D721Med (cell line): ENCODE measurements around the gene RAB5B.
"Not testable (repeated sequence)": the region's sequence is repeated elsewhere in the genome, so short reads cannot be mapped to it uniquely, and the experiment has no call there.

ENCODE experiments used
- DNase-seq: peaks from one replicate; pipeline ENCODE4 v3.0.0; 2011; ENCODE audit warnings: low spot score; ENCODE audit not compliant: insufficient read length
- FAIRE-seq: peaks from 2 replicates; lab custom pipeline; 2011; peaks lifted over from hg19 to GRCh38; lab: Jason Lieb, UNC
- TF ChIP-seq, protein P1 (sequence below): IDR thresholded peaks from 2 replicates; pipeline ENCODE4 v1.5.1; 2012; ENCODE audit warnings: mild to moderate bottlenecking, control low read depth; ENCODE audit not compliant: insufficient read depth; ENCODE audit errors: missing control alignments

RAB5B gene

DNA sequence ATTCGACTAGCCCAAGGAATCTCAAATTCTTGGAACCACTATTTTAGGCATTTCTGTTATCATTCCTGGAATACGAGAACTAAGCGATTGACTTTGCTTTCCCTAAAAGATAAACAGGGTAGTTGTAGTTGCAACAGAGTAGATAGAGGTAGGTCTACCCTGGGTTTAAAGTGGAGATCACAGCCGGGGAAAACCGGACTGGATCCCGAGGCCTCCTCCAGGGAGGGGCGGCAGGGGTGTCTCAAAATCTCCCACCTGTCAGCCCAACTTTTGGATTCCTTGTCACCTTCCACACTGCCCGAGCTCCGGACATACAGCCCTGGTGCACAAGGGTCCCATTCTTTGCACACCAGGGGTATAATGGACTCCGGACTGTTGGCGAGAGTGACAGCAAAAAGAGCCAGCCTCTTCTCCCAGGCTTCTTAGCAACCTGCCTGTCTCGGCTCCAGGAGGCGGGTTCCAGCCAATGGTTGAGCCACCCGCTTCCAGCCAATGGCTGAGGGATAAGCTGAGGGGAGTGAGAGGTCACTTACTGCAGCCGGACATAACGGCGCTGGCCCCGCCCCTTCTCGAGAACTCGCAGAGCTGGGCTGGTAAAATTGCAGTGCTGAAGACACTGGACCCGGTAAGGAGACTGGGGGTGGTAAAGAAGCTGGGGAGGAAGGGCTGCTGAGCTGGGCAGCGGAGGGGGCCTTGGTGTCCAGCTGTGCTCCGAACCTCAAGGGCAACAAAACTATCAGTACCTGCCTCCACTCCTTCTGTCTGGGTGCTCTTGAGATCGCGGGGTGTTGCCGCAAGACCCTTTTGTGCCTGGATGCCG, 23.0 kb downstream of the RAB5B start, which contains the start of gene SUOX:
Gene SUOX, plus strand, starts transcription at position 562 of the 820 bp plus-strand sequence. CDS start 4,946 bp downstream, outside the sequence.
- FAIRE-seq = no peak

DNA sequence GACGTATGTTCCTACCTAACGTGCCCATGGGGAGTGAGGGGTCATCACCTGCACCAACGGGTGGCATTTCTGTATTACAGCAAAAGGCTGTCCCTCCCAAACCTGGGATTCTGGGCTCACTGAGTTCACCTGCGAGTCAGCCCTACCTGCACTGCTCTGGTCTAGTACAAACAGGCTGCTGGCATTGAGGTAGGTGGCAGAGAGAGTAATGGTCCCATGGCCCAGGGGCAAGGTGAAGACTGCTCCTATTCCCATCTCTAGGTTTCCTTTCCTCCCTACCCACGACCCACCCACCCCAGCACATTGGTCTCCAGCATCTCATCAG, 23.6 kb downstream of the RAB5B start:
- TF ChIP-seq, protein P1, sequence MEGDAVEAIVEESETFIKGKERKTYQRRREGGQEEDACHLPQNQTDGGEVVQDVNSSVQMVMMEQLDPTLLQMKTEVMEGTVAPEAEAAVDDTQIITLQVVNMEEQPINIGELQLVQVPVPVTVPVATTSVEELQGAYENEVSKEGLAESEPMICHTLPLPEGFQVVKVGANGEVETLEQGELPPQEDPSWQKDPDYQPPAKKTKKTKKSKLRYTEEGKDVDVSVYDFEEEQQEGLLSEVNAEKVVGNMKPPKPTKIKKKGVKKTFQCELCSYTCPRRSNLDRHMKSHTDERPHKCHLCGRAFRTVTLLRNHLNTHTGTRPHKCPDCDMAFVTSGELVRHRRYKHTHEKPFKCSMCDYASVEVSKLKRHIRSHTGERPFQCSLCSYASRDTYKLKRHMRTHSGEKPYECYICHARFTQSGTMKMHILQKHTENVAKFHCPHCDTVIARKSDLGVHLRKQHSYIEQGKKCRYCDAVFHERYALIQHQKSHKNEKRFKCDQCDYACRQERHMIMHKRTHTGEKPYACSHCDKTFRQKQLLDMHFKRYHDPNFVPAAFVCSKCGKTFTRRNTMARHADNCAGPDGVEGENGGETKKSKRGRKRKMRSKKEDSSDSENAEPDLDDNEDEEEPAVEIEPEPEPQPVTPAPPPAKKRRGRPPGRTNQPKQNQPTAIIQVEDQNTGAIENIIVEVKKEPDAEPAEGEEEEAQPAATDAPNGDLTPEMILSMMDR = no peak
- no peak for DNase-seq
- FAIRE-seq = no peak

More for the DNA sequence above, 23.0 kb downstream of the RAB5B start, which contains the start of gene SUOX:
- peak; percentile 90 for DNase-seq
- TF ChIP-seq, protein P1 = no peak

DNA sequence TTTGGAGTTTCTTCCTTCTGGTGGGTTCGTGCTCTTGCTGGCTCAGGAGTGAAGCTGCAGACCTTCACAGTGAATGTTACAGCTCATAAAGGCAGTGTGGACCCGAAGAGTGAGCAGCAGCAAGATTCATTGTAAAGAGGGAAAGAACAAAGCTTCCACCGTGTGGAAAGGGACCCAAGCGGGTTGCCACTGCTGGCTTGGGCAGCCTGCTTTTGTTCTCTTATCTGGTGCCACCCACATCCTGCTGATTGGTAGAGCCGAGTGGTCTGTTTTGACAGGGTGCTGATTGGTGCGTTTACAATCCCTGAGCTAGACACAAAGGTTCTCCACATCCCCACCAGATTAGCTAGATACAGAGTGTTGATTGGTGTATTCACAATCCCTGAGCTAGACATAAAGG, 25.6 kb downstream of the RAB5B start:
- FAIRE-seq, DNase-seq: not testable (repeated sequence)

DNA sequence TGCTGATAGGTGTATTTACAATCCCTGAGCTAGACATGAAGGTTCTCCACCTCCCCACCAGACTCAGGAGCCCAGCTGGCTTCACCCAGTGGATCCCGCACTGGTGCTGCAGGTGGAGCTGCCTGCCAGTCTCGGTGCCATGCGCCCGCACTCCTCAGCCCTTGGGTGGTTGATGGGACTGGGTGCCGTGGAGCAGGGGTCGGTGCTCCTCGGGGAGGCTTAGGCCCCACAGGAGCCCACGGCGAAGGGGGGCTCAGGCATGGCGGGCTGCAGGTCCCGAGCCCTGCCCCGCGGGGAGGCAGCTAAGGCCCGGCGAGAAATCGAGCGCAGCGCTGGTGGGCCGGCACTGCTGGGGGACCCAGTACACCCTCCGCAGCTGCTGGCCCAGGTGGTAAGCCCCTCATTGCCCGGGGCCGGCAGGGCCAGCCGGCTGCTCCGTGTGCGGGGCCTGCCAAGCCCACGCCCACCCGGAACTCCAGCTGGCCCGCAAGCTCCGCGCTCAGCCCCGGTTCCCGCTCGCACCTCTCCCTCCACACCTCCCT, 26.2 kb downstream of the RAB5B start:
- not testable (repeated sequence) for FAIRE-seq, DNase-seq

DNA sequence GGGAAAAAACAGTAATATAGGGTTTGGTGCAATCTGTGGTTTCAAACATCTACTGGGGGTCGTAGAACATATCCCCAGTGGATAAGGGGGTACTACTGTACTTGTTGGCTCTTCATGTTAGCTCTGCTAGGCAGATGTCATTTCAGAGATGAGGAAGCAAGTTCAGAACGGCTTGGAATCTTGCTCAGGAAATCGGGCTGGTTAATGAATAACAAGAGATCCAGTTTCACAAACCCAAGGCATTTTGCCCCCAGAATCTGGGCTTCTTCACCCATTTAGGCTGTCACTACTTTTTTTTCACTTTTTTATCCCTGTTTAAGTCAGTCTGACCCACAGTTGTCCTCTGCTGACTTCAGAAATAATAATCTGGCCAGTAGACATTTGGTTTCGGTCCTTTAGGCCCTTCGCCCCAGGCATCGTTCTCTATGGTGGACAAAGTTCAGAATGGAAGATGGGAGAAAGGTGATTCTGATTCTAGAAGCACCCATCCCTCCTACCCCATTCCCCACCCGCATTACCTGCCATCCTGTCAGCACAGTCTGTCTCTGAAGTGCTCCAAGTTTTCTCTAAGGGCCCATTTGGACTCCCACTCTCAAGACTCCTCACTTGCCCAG, 27.7 kb downstream of the RAB5B start:
- FAIRE-seq = no peak
- TF ChIP-seq, protein P1 = no peak

DNA sequence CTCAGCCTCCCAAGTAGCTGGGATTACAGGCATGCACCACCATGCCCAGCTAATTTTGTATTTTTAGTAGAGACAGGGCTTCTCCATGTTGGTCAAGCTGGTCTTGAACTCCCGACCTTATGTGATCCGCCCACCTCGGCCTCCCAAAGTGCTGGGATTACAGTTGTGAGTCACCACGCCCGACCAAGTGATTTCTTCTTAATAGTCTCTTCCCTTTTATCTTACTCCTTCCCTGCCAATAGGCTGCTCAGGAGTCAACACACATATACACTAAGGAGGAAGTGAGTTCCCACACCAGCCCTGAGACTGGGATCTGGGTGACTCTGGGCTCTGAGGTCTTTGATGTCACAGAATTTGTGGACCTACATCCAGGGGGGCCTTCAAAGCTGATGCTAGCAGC, 29.5 kb downstream of the RAB5B start:
- DNase-seq, FAIRE-seq: not testable (repeated sequence)

More for the DNA sequence above, 27.7 kb downstream of the RAB5B start:
- DNase-seq = no peak

DNA sequence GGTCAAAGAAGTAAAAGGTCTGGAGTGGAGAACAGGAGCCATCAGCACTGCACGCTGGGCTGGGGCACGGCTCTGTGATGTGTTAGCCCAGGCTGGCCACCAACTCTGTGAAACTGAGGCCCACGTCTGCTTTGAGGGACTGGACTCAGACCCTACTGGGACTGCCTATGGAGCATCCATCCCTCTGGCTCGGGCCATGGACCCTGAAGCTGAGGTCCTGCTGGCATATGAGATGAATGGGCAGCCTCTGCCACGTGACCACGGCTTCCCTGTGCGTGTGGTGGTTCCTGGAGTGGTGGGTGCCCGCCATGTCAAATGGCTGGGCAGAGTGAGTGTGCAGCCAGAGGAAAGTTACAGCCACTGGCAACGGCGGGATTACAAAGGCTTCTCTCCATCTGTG, 30.3 kb downstream of the RAB5B start:
- TF ChIP-seq, protein P1 = no peak
- DNase-seq = no peak
- no peak for FAIRE-seq

DNA sequence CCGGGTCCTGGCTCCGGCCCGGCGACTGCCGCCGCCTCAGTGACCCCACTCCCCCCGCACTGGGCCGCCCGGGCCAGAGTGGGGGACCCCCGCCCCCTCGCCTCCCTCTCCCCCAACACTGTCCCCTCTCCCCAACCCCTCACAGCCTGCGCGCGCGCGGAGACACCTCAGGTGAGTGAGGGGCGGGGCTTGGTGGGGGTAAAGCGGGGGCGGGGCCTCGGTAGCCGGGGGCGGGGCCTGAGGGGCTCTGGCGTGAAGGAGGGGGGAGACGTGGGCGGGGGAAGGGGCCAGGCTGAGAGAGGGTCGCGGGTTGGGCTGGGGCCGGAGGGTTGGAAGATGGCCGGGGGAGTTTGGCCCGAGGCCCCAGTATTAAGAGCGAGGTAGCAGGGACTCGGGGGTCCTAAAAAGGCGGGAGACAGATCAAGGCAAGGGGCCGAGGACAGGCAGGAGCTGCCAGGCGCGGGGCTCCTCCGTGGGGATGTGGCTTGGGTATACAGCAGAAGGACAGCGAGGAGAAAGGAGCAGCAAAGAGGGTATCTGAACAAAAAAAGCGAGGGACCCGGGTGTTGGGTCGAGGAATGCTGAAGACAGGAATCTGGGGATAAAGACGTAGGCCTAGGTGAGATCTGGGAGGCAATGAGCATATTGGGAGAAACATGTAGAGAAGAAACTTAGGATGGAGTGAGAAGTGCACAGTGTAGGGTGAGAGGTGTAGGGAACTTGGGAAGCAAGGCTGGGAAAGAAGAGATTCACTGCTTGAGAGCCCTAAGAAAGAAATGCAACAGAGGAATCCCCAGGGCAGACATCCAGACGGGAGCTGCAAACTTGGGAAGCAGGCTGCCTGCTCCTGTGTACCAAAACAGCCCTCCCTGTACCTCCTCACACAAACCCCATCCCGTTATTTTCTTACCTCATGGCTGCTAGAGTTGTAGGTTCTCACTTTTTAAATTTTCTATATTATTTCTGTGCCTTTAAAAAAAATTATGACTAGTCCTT, 34.0 kb downstream of the RAB5B start:
- peak; percentile 74 for DNase-seq
- TF ChIP-seq, protein P1 = no peak
- no peak for FAIRE-seq
